Activated T-cell treated with anti-CD3 and anti-CD28 coated beads, Interleukin-2, amount 50 U/mL, for 48 hours (primary cell): ENCODE data around the gene PSMD5.

Source experiments
- DNase-seq, 2 experiments: peaks; one replicate each; pipeline ENCODE4 v3.0.0-alpha.2; 2020

The PSMD5 gene

DNA sequence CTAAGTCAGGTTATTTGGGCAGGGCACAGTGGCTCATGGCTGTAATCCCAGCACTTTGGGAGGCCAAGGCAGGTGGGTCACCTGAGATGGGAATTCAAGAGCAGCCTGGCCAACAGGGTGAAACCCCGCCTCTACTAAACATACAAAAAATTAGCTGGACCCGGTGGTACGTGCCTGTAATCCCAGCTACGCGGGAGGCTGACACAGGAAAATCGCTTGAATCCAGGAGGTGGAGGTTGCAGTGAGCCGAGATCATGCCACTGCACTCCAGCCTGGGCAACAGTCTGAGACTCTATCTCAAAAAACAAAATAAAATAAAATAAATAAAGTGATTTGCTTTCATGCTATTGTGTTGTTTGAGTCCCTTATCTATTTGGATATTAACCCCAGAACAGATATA, 41.3 kb downstream of the PSMD5 start:
- DNase-seq, result no peak

DNA sequence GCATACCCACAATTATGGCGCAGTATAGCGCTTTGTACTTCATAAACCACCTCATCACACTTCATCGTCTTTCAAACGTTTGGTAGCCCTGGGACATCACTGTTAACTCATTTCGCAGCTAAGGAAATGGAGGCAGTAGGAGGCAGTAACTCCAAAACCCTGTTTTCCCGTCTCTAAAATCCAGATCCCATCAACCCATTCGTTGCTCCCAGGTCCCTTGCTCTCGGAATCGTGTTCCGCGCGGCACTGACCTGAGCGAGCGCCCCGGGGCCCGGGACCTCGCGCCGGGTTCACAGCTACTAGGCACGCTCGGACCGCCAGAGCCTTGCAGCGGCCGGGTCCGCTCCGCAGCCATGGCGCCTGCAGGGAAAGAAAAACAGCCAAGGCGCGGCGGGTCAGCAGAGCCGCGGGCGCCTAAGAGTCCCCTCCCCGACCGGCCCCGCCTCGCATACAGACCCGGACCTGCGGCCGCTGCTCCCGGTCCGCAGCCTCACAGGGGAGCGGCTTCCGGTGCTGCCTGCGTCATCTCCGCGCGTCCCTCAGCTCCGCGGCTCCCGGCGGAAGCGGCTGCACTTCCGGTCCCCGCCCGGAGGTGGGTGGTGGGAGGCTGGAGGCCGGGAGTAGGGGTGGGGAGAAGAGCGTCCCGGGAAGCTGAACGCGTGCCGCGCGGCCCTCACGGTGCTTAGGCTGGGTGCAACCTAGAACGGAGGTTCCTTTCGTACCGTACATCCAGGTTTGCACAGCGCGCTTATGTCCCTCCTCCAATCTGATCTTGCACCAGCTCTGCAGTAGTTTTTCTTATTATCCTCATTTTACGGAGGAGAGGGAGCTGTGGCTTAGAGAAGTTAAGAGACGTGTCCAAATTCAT, 49.6 kb downstream of the PSMD5 start, which contains the start of gene FBXW2:
Gene FBXW2 (minus strand): TSS at position 519 of the 868 bp plus-strand sequence. CDS start 5,158 bp downstream, outside the sequence.
- DNase-seq, result peak; percentile 91 to 95

DNA sequence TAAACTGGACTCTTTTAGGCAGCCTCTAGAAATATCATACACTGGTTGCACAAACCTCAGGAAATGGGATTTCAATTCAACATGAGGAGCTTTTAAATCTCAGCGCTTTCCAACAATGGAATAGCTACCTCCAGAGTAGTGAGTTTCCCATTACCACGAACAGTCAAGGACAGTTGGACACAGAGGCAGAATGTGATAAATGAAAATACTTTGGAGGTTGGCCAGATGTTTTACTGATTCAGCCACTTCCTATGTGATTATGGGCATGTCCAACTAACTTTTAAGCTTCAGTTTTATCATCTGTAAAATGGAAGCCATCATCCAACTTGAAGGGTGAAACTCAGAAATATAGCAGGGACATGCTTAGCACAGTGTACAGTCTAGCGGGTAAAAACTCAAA, 51.6 kb downstream of the PSMD5 start:
- DNase-seq, result no peak

DNA sequence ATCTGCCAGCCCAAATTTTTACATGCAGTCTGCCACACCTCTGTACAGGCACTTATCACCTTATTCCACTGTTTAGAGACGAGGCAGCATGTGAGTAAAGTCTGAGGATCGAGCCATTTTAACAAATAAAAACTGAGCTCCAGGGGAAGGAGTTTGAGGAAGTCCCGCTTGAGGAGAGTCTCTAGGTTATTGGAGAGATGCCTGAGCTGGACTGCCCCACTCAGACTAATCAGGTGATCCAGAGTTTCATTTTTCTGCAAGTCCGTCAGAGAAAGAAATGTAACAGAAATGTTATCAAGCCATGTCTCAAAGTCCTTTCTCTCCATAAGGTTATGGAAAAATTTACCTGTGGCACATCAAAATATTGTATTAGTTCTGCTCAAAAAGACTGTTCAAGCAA, 54.8 kb downstream of the PSMD5 start:
- no peak for DNase-seq

DNA sequence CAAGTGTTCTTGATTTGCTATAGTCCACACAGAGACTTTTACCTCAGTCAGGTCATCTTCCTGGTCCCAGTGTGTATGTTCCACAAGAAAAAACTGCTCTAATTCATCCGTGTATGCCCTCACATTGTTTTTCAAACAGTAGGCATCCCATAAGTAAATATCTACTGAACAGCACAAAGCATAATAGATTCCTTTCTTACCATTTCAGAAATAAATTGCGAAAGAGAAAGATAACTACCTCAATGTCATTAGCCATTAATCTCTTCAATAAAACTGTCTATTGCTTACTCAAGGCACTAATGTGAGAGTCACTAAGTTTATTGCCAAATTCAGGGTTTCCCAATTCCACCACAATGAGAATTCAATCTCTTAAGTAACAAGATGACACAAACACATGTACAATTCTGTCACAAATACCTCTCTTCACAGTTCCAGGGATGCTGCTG, 59.1 kb downstream of the PSMD5 start:
- DNase-seq, result no peak

DNA sequence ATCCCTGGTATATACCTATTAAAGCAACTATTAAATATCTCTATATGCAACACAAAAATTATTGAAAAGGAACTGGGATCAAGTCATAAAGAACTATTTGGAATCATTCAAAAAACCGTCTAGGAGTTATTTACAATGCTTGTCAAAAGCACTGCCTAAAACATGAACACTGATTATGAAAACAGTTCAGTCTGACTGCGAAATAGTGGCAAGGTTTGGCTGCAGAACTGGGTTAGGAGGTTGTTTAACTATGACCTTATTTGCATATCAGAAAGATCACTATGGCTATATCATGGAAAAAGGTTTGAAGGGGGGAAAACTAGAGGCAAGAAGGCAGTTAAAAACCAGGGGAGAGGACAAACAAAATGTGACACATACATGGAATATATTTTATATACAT, 61.5 kb downstream of the PSMD5 start:
- no peak for DNase-seq

DNA sequence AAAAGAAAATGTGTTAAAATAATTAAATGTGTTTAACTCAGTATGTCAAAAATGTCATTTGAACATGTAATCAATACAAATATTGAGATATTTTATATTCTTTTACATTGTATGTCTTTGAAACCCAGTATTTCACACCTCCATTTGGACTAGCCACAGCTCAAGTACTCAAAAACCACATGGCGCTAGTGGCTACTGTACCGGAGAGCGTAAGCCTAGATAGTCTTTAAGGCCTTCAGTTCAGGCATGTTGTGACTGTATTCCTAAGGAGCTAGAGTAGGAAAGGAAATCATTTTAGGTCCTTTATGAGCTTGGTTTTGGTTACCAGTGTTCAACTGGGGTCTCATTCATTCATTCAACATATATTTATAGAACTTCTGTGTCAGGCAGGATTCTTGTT, 62.4 kb downstream of the PSMD5 start:
- DNase-seq, result no peak

DNA sequence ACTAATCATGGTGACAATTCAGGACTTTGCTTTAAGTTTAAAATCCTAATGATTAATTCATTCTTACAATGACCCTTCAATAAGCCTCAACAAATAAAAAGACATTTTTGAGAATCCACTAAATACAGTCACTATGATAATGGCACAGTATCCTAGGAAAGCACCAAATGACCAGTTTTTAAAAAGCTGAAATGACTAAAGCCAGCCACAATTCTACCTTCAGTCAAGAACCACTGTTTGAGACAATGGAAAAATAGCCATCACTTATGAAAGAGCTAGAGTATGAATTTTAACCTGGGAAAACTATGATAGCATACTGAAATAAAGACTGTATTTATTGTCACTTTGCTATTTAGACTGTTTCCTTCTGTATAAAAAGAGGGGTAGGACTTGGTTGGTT, 63.5 kb downstream of the PSMD5 start:
- DNase-seq, result no peak

DNA sequence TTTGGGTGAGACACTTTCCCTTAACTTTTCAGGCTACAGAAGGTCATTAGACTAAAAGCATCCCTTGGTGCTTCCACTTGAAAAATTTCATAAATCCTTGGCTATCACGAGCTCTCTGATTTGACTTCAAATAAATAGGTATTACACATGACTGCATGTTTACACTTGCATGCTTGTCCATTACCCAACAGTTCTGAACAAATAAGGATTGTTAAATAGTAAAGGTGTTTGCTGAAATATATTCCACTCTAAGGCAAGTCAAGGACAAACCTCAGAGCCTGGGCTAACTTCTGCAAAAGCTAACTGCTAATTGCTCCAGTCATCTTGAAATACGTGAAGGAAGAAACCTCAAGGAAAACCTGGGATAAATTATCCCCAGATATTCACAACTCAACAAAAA, 64.0 kb downstream of the PSMD5 start:
- DNase-seq, result no peak

DNA sequence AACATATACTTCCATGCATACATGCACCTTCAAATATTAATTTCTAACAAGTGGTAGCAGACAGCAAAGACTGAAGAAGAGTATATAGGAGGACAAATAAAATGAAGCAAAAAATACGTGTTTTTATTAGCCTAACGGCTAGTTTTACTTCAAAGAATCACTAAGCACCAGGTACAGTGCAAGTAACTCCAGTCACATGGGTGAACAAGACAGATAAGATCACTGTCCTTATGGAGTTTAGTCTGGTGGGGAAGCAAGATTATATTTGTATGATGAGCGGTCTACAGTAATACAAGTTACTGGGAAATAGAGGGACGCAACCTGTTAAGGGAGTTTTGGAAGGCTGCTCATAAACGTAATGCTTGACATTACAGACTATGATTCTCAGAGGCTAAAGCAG, 65.5 kb downstream of the PSMD5 start:
- no peak for DNase-seq

DNA sequence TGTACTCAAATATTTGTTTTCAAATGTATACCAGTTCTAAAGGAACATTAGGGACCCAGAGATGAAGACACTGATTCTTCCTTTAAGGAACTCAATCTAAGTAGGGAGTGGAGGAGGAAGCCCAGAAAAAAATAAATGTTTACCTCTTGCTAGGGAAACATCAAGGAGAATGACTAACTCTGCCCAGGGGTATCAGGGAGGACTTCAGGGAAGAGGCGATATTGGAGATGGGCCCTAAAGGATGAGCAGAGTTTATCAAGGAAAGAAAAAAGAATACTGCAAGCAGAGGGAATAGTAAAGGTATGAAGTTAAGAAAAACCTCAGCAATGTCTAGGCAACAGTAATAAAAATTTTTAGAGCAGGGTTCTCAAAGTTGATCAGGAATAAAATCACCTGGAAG, 65.9 kb downstream of the PSMD5 start:
- DNase-seq, result no peak

DNA sequence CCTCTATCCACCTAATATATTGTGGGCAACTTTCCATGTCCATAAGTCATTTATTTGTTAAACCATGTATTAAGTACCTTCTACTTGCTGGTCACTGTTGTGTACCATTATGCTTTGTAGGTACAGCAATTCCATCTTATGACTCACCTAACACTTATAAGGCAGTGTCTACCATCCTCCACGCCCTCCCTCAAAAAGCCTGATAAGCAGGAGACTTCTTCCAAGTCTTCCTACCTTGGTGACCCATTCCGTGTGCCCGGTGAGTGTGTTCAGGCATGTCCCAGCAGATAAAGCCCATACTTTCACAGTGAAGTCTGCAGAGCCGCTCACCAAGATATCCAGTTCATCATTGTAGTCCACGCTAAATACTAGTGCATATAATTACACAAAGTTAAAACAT, 66.9 kb downstream of the PSMD5 start:
- no peak for DNase-seq

DNA sequence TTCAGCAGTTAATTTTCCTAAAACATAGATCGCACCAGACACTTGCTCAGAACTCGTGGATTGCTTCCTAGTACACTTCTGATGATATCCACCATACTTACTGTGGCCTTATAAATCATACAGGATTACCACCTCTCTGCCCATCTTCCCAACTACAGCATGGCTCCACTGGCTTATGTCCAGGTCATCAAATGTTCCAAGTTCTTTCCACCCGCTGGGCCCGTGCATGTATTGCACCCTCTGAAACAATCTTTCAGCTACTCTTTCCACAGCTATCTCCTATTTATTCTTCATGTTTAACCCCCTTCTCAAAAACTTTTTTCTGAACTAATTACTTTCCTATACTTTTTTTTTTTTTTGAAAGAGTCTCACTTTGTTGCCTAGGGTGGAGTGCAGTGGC, 68.0 kb downstream of the PSMD5 start:
- no peak for DNase-seq

DNA sequence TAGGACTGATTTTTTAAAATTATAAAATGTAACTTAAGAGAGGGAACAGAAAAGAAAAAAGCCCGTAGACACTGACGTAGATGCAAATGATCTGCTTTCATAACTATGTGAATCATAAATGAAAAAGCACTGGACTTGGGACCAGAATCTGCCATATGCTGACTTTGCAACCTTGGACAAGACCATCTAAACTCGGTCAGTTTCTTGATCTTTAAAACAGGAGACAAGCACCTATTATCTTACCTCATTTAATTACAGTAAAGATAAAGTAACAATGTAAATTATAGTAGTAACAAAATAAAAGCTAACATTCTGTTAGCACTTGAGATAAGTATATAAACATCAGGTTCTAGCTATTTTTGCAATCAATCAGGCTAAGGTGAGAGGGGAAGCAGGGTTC, 69.5 kb downstream of the PSMD5 start:
- DNase-seq, result no peak

DNA sequence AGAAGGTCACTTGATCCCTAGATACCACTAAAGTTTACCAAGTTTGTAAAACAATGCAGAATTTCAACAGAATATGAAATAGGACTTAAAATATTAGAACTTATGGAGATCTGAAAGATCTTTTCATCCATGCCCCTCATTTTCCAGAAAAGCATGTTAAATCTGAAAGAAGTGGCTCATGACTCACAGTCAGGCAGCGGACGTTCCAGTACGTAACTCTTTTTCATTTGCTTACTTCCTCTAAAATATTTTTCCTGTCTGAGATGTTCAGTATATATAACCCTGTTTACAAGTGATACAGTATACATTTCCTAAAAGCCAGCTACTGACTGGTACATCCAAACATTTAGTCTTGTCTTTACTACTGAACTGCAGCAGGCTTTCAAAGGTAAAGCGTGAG, 71.8 kb downstream of the PSMD5 start:
- DNase-seq, result no peak

DNA sequence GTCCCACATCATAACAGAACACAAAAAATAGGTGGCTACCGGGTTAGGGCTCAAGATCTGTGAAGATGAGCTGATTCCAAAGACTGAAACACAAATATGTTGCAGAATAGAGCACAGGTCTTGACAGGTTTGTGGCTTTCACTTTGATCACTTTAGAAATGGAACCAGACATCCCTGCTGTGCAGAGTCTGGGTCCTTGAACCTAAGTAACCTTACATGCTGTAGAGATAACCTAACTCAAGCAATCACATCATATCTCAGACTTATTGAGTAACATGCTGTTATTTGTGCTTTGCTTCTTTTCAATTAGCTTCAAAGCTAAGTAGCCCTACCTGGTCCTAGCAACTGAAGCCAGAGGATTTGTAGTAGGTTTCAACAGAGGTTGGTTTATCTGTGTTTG, 73.8 kb downstream of the PSMD5 start:
- no peak for DNase-seq

DNA sequence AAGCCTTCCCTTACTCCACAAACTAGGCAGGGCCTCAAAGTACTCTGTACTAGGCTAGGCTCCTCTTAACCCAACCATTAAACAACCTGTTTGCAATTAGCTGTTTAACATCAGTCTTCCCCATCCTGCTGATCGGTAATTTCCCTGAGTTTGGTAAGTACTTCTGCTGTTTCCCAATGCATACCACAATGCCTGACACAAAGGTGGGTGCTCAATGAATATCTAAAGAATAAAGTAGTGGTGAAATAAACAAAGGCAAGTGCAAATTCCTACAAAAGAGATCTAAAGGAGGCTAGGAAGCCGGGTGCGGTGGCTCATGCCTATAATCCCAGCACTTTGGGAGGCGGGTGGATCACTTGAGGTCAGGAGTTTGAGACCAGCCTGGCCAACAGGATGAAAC, 74.5 kb downstream of the PSMD5 start:
- no peak for DNase-seq

DNA sequence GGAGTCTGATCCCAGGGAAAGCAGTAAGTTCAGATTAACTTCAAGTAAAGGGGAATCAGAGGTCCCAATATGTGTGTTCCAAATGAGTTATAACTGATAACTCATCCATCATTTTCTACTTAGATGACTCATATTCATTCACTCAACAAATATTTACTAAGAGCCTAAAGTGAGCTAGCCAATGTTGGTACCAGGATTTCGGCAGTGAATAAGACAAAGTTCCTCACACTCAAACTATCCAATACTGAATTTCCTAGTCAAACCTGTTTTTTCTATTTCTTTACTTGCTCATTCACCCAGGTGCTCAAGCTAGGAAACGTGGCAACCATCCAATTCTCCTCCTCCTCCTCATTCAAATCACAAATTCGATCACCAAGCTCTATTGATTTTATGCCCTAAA, 75.3 kb downstream of the PSMD5 start:
- no peak for DNase-seq
